Measurements from ENCODE around the gene CSNK2A1.

The CSNK2A1 gene

GRCh38 chr20:504632-505075 is 38.9 kb downstream of the CSNK2A1 start:
- TF ChIP-seq, protein P1, sequence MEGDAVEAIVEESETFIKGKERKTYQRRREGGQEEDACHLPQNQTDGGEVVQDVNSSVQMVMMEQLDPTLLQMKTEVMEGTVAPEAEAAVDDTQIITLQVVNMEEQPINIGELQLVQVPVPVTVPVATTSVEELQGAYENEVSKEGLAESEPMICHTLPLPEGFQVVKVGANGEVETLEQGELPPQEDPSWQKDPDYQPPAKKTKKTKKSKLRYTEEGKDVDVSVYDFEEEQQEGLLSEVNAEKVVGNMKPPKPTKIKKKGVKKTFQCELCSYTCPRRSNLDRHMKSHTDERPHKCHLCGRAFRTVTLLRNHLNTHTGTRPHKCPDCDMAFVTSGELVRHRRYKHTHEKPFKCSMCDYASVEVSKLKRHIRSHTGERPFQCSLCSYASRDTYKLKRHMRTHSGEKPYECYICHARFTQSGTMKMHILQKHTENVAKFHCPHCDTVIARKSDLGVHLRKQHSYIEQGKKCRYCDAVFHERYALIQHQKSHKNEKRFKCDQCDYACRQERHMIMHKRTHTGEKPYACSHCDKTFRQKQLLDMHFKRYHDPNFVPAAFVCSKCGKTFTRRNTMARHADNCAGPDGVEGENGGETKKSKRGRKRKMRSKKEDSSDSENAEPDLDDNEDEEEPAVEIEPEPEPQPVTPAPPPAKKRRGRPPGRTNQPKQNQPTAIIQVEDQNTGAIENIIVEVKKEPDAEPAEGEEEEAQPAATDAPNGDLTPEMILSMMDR (conservative IDR thresholded peaks at IDR 0.05; ENCODE audit: low read depth, low read length), result no peak
- H3K4me3 ChIP-seq (ENCODE audit: low read length), result no peak overlapping the region
- DNase-seq (ENCODE audit: low read depth), result no peak

DNA sequence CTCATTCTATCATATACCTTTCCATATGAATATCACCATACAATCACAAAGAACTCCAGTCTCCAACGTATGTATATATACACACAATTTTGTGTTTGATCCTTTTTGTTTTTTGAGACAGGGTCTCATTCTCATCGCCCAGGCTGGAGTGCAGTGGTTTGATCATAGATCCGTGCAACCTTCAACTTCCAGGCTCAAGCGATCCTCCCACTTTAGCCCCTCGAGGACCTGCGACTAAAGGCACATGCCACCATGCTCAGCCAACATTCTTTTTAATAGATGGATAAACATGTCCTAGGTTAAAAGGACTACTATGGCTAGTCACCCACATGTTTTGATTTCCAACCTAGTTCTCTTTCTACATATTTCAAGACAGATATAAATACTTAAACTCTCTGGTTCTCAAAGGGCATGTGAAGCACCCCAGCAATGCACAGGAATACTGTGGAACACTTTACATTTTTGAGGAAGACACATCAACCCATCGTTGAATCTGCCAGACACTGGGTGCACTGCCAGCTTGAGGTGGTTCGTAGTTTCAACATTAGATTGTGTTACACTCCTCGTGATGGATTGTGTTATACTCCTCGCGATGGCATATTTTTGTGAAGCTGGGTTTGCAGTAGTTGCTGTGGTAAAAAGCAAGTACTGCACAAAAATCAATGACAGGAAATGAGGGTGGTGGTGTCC is 40.4 kb downstream of the CSNK2A1 start:
- no peak overlapping the region for H3K4me3 ChIP-seq (ENCODE audit: low read length)
- TF ChIP-seq, protein P1 (conservative IDR thresholded peaks at IDR 0.05; ENCODE audit: low read depth, low read length), result no peak

DNA sequence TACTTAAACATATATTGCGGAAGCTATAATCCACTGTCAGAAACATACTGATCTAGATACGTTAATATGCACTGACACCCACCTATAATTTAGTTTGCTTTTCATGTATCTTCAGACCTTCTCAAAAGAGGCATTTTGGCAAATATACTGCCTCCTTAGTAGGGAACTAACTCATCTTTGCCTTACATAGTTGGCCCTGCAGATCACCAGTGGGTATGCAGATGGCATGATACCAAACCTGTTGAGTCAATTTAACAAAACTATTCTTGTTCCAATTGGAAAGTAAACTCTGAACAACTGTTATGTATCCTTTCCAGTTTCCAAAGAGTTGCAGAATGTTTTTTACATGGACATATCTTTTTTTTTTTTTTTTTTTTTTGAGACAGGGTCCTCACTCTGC is 45.6 kb downstream of the CSNK2A1 start:
- no peak overlapping the region for H3K4me3 ChIP-seq (ENCODE audit: low read length)

More for the DNA sequence above, 40.4 kb downstream of the CSNK2A1 start:
- DNase-seq (ENCODE audit: low read depth), result no peak

GRCh38 chr20:496126-496696 is 47.4 kb downstream of the CSNK2A1 start:
- H3K4me3 ChIP-seq (ENCODE audit: low read length), result no peak overlapping the region
- DNase-seq (ENCODE audit: low read depth), result peak; percentile 43
- TF ChIP-seq, protein P1 (conservative IDR thresholded peaks at IDR 0.05; ENCODE audit: low read depth, low read length), result no peak

More for the DNA sequence above, 45.6 kb downstream of the CSNK2A1 start:
- TF ChIP-seq, protein P1 (conservative IDR thresholded peaks at IDR 0.05; ENCODE audit: low read depth, low read length), result no peak
- DNase-seq (ENCODE audit: low read depth), result no peak

GRCh38 chr20:492159-492558 is 51.4 kb downstream of the CSNK2A1 start:
- DNase-seq (ENCODE audit: low read depth), result no peak

DNA sequence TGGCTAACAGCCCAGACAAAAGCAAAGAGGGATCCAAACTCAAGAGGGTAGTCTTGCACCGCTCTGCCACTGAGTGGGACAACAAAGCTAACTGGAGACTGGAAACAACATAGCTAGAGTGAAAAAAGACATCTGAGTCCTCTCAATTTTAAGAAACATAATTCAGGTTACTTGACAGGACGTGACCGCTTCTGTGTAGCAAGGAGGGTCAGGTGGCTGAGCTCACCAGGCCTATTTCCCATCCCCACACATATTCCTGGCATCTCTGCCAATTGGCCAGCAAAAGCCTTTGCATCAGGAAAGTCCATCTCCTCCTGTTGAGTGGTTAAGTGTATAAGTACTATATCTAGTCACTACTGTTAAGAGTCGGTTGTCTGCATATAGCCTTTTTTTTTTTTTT is 55.9 kb downstream of the CSNK2A1 start:
- DNase-seq (ENCODE audit: low read depth), result no peak
- TF ChIP-seq, protein P1 (conservative IDR thresholded peaks at IDR 0.05; ENCODE audit: low read depth, low read length), result no peak
- H3K4me3 ChIP-seq (ENCODE audit: low read length), result no peak overlapping the region

More at GRCh38 chr20:492159-492558, 51.4 kb downstream of the CSNK2A1 start:
- H3K4me3 ChIP-seq (ENCODE audit: low read length), result no peak overlapping the region
- TF ChIP-seq, protein P1 (conservative IDR thresholded peaks at IDR 0.05; ENCODE audit: low read depth, low read length), result no peak

All from retinal pigment epithelial cell (primary cell).